H1 (cell line): Measurements from ENCODE around the gene ELMO2. TPM values are rescaled to one million over a fixed set of nuclear protein-coding genes. Genes with fewer than 3 reads are reported as not detected.

Experiments
- CTCF ChIA-PET: fragments of 300-600 bp; sonication (Branson Sonifier 250); formaldehyde crosslinking; loops from one replicate; lab custom pipeline; 2021; ENCODE audit not compliant: partially characterized antibody; lab: Charles Lee
- POLR2A ChIA-PET: fragments of 300-600 bp; sonication (Branson Sonifier 250); formaldehyde crosslinking; loops from one replicate; lab custom pipeline; 2021; ENCODE audit warnings: inconsistent platforms; ENCODE audit not compliant: partially characterized antibody; lab: Charles Lee
- DNase-seq, 2 experiments: peaks; one replicate each; pipeline versions ENCODE4 v3.0.0 to v3.0.0-alpha.2; 2010 to 2022; ENCODE audit warnings: low spot score in 2 of 2, low read depth in 1 of 2, mixed read lengths in 1 of 2
- FAIRE-seq: peaks from 2 replicates; lab custom pipeline; 2011; peaks lifted over from hg19 to GRCh38; lab: Jason Lieb, UNC
- H2AFZ ChIP-seq: 2 replicates; pipeline ENCODE4 v1.8.1; 2012; ENCODE audit warnings: low read length, inconsistent platforms
- H2AK5ac ChIP-seq: 2 replicates; pipeline ENCODE4 v1.6.1; 2013; ENCODE audit warnings: low read depth, low read length
- H2BK120ac ChIP-seq: replicated peaks from 2 replicates; pipeline ENCODE3; 2013; ENCODE audit warnings: low read depth, low read length, inconsistent platforms
- H2BK12ac ChIP-seq: 2 replicates; pipeline ENCODE4 v1.6.1; 2013; ENCODE audit warnings: low read depth, low read length
- H2BK15ac ChIP-seq: 2 replicates; pipeline ENCODE4 v1.6.1; 2013; ENCODE audit warnings: low read length
- H2BK20ac ChIP-seq: 2 replicates; pipeline ENCODE4 v1.6.1; 2013; ENCODE audit warnings: low read length
- H2BK5ac ChIP-seq: 2 replicates; pipeline ENCODE4 v1.6.1; 2013; ENCODE audit warnings: low read depth, low read length
- H3K14ac ChIP-seq: 2 replicates; pipeline ENCODE4 v1.6.1; 2013; ENCODE audit warnings: inconsistent platforms; ENCODE audit not compliant: insufficient read length
- H3K18ac ChIP-seq: 2 replicates; pipeline ENCODE4 v1.6.1; 2013; ENCODE audit warnings: low read length; ENCODE audit errors: extremely low read depth
- H3K23ac ChIP-seq: 2 replicates; pipeline ENCODE4 v1.6.1; 2013; ENCODE audit warnings: inconsistent platforms; ENCODE audit not compliant: insufficient read length
- H3K23me2 ChIP-seq: 2 replicates; pipeline ENCODE4 v1.6.1; 2013; ENCODE audit warnings: low read depth, low read length
- H3K27ac ChIP-seq: 2 replicates; pipeline ENCODE4 v1.6.1; 2011; ENCODE audit warnings: low read depth, low read length, inconsistent platforms
- H3K27me3 ChIP-seq, 4 experiments: replicated peaks in 1 of 4; 1 replicate in 1 of 4; 2 replicates in 3 of 4; pipeline versions ENCODE4 v1.6.1 to v1.8.1; 2011 to 2013; ENCODE audit warnings: low read length in 3 of 4, mild to moderate bottlenecking in 3 of 4, inconsistent platforms in 2 of 4, mixed read lengths in 2 of 4, moderate library complexity in 1 of 4; ENCODE audit not compliant: control insufficient read depth in 3 of 4, insufficient read depth in 3 of 4; ENCODE audit errors: extremely low read depth in 1 of 4
- H3K36me3 ChIP-seq, 4 experiments: 2 replicates each; pipeline versions ENCODE4 v1.6.1 to v1.8.1; 2011 to 2013; ENCODE audit warnings: mild to moderate bottlenecking in 4 of 4, low read length in 3 of 4, moderate library complexity in 2 of 4, control low read depth in 1 of 4, inconsistent platforms in 1 of 4; ENCODE audit not compliant: insufficient read depth in 4 of 4, control insufficient read depth in 2 of 4
- H3K4ac ChIP-seq: replicated peaks from 2 replicates; pipeline ENCODE3; 2013; ENCODE audit warnings: low read length, low read depth, mixed read lengths, inconsistent platforms; ENCODE audit not compliant: insufficient read length
- H3K4me1 ChIP-seq, 4 experiments: replicated peaks in 1 of 4; 1 replicate in 1 of 4; 2 replicates in 3 of 4; pipeline versions ENCODE4 v1.6.1 to v1.8.1; 2011 to 2013; ENCODE audit warnings: low read length in 3 of 4, inconsistent platforms in 2 of 4, mixed read lengths in 1 of 4; ENCODE audit not compliant: insufficient read depth in 4 of 4, control insufficient read depth in 3 of 4
- H3K4me2 ChIP-seq, 2 experiments: 2 replicates each; pipeline versions ENCODE4 v1.6.1 to v1.8.1; 2011 to 2013; ENCODE audit warnings: low read depth in 2 of 2, low read length in 2 of 2, control low read depth in 1 of 2, inconsistent platforms in 1 of 2, mild to moderate bottlenecking in 1 of 2; ENCODE audit not compliant: insufficient read depth in 1 of 2
- H3K4me3 ChIP-seq, 4 experiments: fragments of 200-600, 300-600 bp in 1 of 4; sonication (generic), shearing (Covaris generic), sonication (Bioruptor Twin) in 1 of 4; 2 replicates each; pipeline versions ENCODE4 v1.5.1 to v1.8.1; 2011 to 2016; ENCODE audit warnings: low read length in 4 of 4, low read depth in 3 of 4, control low read depth in 2 of 4, inconsistent platforms in 2 of 4, mild to moderate bottlenecking in 2 of 4, mixed read lengths in 1 of 4, moderate library complexity in 1 of 4; ENCODE audit not compliant: insufficient read depth in 2 of 4; ENCODE audit errors: extremely low read depth in 1 of 4
- H3K56ac ChIP-seq: replicated peaks from 2 replicates; pipeline ENCODE3; 2013; ENCODE audit warnings: low read depth, mild to moderate bottlenecking, mixed read lengths, low read length, inconsistent platforms; ENCODE audit not compliant: insufficient read length
- H3K79me1 ChIP-seq: 2 replicates; pipeline ENCODE4 v1.6.1; 2013; ENCODE audit warnings: low read depth, low read length, control low read depth
- H3K79me2 ChIP-seq, 2 experiments: 2 replicates each; pipeline versions ENCODE4 v1.6.1 to v1.8.1; 2012 to 2013; ENCODE audit warnings: low read length in 2 of 2, mild to moderate bottlenecking in 2 of 2, inconsistent platforms in 1 of 2; ENCODE audit not compliant: insufficient read depth in 2 of 2, control insufficient read depth in 1 of 2
- H3K9ac ChIP-seq, 4 experiments: replicated peaks in 1 of 4; 1 replicate in 1 of 4; 2 replicates in 3 of 4; pipeline versions ENCODE4 v1.6.1 to v1.8.1; 2011 to 2013; ENCODE audit warnings: low read depth in 3 of 4, low read length in 3 of 4, control low read depth in 2 of 4, mild to moderate bottlenecking in 2 of 4, moderate library complexity in 2 of 4, inconsistent platforms in 1 of 4; ENCODE audit errors: extremely low read depth in 1 of 4
- H3K9me3 ChIP-seq, 2 experiments: 2 replicates each; pipeline versions ENCODE4 v1.6.1 to v1.8.1; 2012 to 2013; ENCODE audit warnings: mild to moderate bottlenecking in 2 of 2, moderate library complexity in 2 of 2, control low read depth in 1 of 2, inconsistent platforms in 1 of 2, low read depth in 1 of 2, low read length in 1 of 2, mixed read lengths in 1 of 2; ENCODE audit not compliant: insufficient read depth in 2 of 2
- H4K20me1 ChIP-seq, 2 experiments: replicated peaks in 1 of 2; 2 replicates each; pipeline versions ENCODE3 to v1.8.1; 2011 to 2013; ENCODE audit warnings: inconsistent platforms in 2 of 2, low read length in 2 of 2, mild to moderate bottlenecking in 1 of 2; ENCODE audit not compliant: insufficient read depth in 2 of 2, control insufficient read depth in 1 of 2
- H4K5ac ChIP-seq: 2 replicates; pipeline ENCODE4 v1.6.1; 2013; ENCODE audit warnings: low read length, low read depth, mixed read lengths, inconsistent platforms; ENCODE audit not compliant: insufficient read length
- H4K8ac ChIP-seq: 2 replicates; pipeline ENCODE4 v1.8.0; 2013; ENCODE audit warnings: mild to moderate bottlenecking, moderate library complexity, low read length, inconsistent platforms; ENCODE audit not compliant: insufficient read depth; ENCODE audit errors: extremely low read depth
- H4K91ac ChIP-seq: replicated peaks from 2 replicates; pipeline ENCODE3; 2013; ENCODE audit warnings: low read length, mixed read lengths, inconsistent platforms; ENCODE audit not compliant: insufficient read length
- BRCA1 ChIP-seq: IDR thresholded peaks from 2 replicates; pipeline ENCODE4 v1.6.1; 2012; ENCODE audit warnings: low read depth, low read length, improper control_type of control experiment
- NRF1 ChIP-seq: IDR thresholded peaks from 2 replicates; pipeline ENCODE4 v1.6.1; 2011; ENCODE audit warnings: mild to moderate bottlenecking, low read depth, low read length, improper control_type of control experiment
- SP1 ChIP-seq: IDR thresholded peaks from 2 replicates; pipeline ENCODE4 v1.6.1; 2011; ENCODE audit warnings: low read depth, low read length
- SP2 ChIP-seq: IDR thresholded peaks from 2 replicates; pipeline ENCODE4 v1.6.1; 2012; ENCODE audit warnings: mild to moderate bottlenecking, low read length, inconsistent platforms
- YY1 ChIP-seq: IDR thresholded peaks from 2 replicates; pipeline ENCODE4 v1.6.1; 2011; ENCODE audit warnings: low read depth, mild to moderate bottlenecking, low read length
- ZNF274 ChIP-seq: IDR thresholded peaks from 2 replicates; pipeline ENCODE4 v1.7.0; 2012; ENCODE audit warnings: low read length, borderline replicate concordance; ENCODE audit errors: extremely low read depth
- WGBS, 2 experiments: shearing (Covaris generic) in 1 of 2; methylation state at CpG; one replicate each; pipeline versions ENCODE4 v1.1.6 to v1.1.7; 2013 to 2015; ENCODE audit warnings: low lambda C conversion rate in 2 of 2, mixed read lengths in 2 of 2, inconsistent platforms in 1 of 2, low coverage in 1 of 2, missing lambda C conversion rate in 1 of 2; ENCODE audit not compliant: insufficient replicate concordance in 2 of 2, insufficient coverage in 1 of 2, insufficient read length in 1 of 2; ENCODE audit errors: extremely low coverage in 1 of 2, missing lambda C conversion rate in 1 of 2; 5-methylcytosine and 5-hydroxymethylcytosine counted together
- polyA plus RNA-seq, 7 experiments: library from polyadenylated mRNA; depleted of rRNA in 3 of 7; stranded (reverse) in 5 of 7; unstranded in 2 of 7; fragments of >200 nt in 5 of 7; fragments of 200-250 nt in 2 of 7; gene quantifications; 1 replicate in 5 of 7; 2 replicates in 1 of 7; 4 replicates in 1 of 7; pipeline versions ENCODE4 v1.2.1 to v1.2.3, GENCODE V29; 2011 to 2013; ENCODE audit warnings: missing spikeins in 2 of 7, mixed read lengths in 2 of 7
- total RNA-seq: library from RNA; stranded (reverse); fragmentation: NEBNext Ultra II Directional; extraction: Animal tissue kit (Norgen Biotek cat#: 25700); gene quantifications from 2 replicates; pipeline ENCODE4 v1.2.1, GENCODE V29; 2021

ELMO2 gene
- total and polyA plus RNA-seq, 2 of the 8 experiments (the other 6 are each of a cell fraction or from before 2014, with no cell fraction given) = 34.3 to 39.7 TPM

GRCh38 chr20:46439837-46440236 is 33.4 kb upstream of the ELMO2 start:
- Histone ChIP-seq H3K9ac (no peak overlapping the region), H3K18ac (no peak overlapping the region), H3K4ac (no peak overlapping the region), H3K79me1 (no peaks in the 10 kb centered on the region), H3K79me2 (no peaks in the 10 kb centered on the region), H2AFZ (no peak overlapping the region), H4K20me1 (no peaks in the 10 kb centered on the region), H2AK5ac (no peak overlapping the region), H3K4me3 (no peak overlapping the region), H3K27me3 (no peaks in the 10 kb centered on the region), H4K5ac (no peak overlapping the region), H3K4me2 (no peak overlapping the region), H4K8ac (no peak overlapping the region), H3K4me1 (no peaks in the 10 kb centered on the region), H3K14ac (no peak overlapping the region), H4K91ac (no peak overlapping the region), H2BK20ac (no peak overlapping the region), H3K23ac (no peak overlapping the region), H3K36me3 (no peaks in the 10 kb centered on the region), H3K9me3 (peaks cover 3 to 11% of the 10 kb centered on the region in 2 experiments), H3K23me2 (no peaks in the 10 kb centered on the region), H2BK120ac (no peak overlapping the region), H2BK12ac (no peak overlapping the region), H3K56ac (no peak overlapping the region), H2BK5ac (no peak overlapping the region), H2BK15ac (no peak overlapping the region), H3K27ac (no peak overlapping the region)
- CTCF ChIA-PET = interaction anchor here (1.0 to 4.0 kb wide), 3 partner anchors 9 to 25 kb away, joined by 3 to 47 read pairs (median 14); no protein-coding TSS in a partner anchor
- 88% methylated on average over 4 of the region's 4 CpGs; no CpG with 5 or more reads in 1 of the 2 experiments for WGBS, 2 experiments
- no peak for DNase-seq
- TF ChIP-seq NRF1 (no peak), BRCA1 (no peak), SP1 (no peak), ZNF274 (no peak), SP2 (no peak), YY1 (no peak)
- FAIRE-seq = no peak
- POLR2A ChIA-PET = no interaction called here
